Activated CD8-positive, alpha-beta memory T cell treated with anti-CD3 and anti-CD28 coated beads, Interleukin-2, amount 50 U/mL, for 4 hours (primary cell): ENCODE measurements around the gene IQGAP1.

Experiments
- DNase-seq: peaks from one replicate; pipeline ENCODE4 v3.0.0-alpha.2; 2020

IQGAP1 gene

DNA sequence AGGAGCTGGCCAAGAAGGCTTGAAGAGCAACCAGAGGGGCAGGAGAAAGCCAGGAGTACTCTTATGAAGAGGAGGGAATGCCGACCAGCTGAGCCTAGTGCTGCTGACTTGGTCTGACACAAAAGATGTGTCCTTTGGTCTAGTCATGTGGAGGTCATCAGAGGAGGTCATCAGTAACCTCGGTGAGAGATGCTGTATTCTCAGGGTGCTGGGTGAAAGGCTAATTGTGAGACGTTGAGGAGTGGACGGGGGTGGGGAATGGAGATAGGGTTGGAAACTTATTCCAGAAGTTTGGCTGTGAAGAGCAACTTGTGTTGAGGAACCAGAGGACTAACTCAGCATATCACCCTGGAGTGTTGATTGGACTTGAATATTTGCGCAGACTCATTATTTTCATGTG, 147.2 kb downstream of the IQGAP1 start:
- no peak for DNase-seq

DNA sequence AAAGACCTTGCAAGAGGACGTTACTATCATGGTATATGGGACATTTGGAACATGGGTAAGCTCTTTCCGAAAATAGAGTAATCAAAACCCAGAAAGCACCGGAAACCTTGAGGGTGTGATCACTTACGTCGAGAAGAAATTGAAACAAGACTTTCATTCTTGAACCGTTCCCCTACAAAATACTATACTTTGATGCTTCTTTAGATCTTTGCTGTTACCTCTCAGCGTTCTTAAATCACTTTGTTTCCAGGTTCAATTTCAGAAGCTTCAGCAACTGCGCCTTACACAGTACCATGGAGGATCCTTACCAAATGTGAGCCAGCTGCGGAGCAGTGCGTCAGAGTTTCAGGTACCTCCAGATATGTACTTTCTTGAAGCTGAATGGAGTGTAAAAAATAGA, 151.7 kb downstream of the IQGAP1 start:
- DNase-seq = no peak

DNA sequence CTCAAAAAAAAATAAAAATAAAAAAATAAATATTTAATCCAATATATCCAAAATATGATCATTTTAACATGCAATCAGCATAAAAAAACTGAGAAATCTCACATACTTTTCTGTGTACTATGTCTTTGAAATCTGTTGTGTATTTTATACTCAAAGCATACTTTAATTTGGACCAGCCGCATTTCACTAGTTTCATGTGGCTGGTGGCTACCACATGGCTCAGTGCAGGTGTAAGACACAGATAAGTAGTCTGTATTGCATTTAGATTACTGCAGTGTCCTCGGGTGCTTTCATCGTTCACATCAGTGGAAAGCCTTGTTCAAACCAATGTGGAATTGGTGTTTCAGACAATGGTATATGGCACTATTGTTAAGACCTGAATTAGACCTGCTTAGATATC, 152.7 kb downstream of the IQGAP1 start:
- no peak for DNase-seq

DNA sequence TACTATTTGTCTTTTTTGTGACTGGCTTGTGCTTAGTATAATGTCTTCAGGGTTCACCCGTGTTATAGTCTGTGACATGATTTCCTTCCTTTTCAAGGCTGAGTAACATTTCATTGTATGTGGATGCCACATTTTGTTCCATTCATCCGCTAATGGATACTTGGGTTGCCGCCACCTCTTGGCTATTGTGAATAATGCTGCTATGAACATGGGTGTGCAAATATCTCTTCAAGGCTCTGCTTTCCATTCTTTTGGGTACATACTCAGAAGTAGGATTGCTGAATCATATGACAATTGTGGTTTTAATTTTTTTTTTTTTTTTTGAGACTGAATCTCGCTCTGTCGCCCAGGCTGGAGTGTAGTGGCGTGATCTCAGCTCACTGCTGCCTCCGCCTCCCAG, 157.1 kb downstream of the IQGAP1 start:
- DNase-seq = no peak

DNA sequence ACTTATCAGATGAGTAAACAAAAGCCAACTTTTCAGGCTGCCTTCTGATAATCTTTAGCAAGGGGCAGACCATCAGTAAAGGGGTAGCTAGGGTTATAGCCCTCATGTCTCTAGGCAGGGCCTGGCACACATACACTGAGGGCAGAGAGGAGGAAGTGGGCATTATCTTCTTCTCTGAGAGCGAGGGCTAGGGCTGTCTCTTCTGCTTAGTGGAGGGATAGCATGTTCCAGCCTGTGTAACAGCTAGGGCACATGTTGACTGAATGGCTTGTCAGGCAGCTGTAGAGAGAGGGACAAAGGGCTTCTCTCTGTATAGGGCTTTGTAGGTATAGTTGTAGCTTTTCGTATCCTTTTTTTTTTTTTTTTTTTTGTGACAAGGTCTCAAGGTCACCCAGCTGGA, 159.5 kb downstream of the IQGAP1 start:
- no peak for DNase-seq

DNA sequence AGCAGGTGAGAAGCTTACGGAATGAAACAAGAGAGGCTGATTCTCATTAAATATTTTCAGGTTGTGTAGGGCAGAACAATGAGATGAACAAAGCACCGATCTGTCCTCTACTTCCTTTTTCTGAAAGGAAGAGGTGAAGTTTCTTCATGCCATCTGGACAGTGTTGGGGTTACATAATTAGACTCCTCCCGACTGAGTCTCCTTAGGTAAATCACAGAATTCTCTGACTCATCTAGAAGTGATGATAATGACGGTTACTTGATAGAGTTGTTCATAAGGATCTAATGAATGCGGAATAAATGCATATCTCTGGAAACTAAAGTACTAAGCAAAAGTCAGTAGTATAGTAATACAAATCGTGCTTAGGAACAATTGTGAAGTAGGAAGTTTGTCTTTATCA, 162.9 kb downstream of the IQGAP1 start:
- no peak for DNase-seq
